ENCODE data around the gene ADTRP.
"Not testable (repeated sequence)": the region's sequence is repeated elsewhere in the genome, so short reads cannot be mapped to it uniquely, and the experiment has no call there.

Gene ADTRP

DNA sequence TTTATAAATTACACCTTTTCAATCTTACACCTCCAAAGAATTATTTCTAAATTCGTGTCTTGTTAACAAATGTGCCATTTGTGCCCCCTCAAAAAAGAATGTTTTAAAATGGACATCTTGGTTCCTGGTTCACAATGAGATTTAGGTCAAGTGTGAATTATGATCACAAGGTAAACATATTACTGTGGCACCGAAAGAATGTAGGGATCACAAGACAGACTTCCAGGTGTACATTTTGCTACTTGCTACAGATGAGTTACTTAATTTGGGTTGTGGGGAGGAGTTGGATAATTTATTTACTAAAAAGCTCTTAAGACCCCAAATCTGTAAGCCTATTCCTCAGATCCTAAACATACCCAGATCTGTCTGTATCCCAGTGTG, 25.0 kb upstream of the ADTRP start:
- DNase-seq (ENCODE audit: low spot score), result no peak

GRCh38 chr6:11802886-11803590, 24.4 kb upstream of the ADTRP start:
- no peak for DNase-seq (ENCODE audit: low spot score)

- not testable (repeated sequence) for DNase-seq (ENCODE audit: low spot score)
Measured at GRCh38 chr6:11800531-11800930, 21.9 kb upstream of the ADTRP start.

- DNase-seq (ENCODE audit: low spot score), result no peak
Measured at GRCh38 chr6:11798538-11798937, 19.9 kb upstream of the ADTRP start.

DNA sequence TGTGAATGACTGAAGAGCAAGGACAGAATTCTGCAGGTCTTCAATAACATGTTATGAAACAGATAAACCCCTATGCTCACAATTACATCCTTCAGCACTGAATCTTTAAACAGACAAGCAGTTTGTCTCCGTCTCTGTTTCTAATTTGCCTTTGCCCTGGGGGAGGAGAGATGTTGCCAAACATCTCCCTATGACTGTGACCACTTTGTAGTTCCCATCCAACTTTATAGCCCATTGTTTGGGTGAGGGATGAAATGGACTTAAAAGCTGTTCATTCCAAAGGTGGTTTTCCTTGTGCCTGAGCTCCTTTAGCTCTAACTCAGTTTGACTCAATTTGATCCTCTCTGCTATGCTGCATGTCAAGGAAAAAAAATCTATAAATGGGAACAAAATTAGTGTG, 19.5 kb upstream of the ADTRP start:
- no peak for DNase-seq (ENCODE audit: low spot score)

DNA sequence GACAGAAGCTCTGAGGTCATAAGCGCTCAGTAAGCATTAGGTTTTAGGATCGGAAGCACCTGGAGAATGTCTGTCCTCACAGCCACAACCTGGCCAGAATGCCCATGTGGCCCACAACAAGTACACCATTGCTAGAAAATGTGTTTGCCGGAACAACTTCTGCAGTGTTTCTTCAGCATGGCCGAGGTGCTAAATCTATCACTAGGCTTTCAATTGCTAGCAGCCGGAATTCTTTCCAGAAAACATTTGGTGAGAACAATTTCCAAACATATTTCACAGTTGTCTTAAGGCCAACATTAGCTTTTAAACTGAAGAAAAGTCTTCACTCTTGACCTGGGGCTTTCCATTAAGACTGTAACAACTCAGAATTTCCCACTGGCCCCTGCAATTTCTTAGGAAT, 18.2 kb upstream of the ADTRP start:
- DNase-seq (ENCODE audit: low spot score), result no peak

- DNase-seq (ENCODE audit: low spot score), result no peak
Measured at GRCh38 chr6:11795403-11795802, 16.8 kb upstream of the ADTRP start.

DNA sequence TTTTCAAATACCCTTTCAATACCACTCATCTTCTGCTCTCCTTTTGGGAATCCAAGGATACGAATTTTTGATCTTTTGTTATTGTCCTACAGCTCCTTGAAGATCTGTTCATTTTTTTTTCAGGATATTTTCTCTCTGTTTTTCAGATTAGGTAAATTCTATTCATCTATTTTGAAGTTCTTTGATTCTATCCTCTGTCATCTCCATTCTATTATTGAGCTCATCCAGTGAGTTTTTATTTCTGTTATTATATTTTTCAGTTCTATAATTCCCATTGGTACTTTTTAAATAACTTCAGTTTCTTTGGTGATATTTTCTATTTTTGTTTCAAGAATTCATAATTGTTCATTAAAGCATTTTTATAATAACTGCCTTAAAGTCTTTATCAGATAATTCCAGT, 14.7 kb upstream of the ADTRP start:
- no peak for DNase-seq (ENCODE audit: low spot score)

GRCh38 chr6:11791354-11792107, 12.9 kb upstream of the ADTRP start:
- no peak for DNase-seq (ENCODE audit: low spot score)

DNA sequence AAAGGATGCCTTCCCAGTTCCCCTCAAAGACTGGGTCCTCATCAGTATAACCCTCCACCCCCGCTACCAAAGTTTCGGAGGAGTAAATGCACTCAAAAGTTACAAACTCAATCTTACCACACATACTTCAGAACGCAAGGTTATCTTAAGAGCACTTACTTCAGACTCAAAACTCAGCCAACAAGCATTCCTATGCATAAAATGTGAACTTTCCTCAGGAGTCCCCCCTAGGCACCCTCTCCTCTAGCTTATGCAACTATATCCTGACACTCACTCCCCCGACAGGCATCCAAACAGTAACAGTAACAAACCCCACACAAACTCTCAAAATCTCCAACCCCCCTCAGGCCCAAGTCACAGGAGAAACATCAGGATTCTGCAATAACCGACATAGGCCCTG, 11.1 kb upstream of the ADTRP start:
- DNase-seq (ENCODE audit: low spot score), result no peak

DNA sequence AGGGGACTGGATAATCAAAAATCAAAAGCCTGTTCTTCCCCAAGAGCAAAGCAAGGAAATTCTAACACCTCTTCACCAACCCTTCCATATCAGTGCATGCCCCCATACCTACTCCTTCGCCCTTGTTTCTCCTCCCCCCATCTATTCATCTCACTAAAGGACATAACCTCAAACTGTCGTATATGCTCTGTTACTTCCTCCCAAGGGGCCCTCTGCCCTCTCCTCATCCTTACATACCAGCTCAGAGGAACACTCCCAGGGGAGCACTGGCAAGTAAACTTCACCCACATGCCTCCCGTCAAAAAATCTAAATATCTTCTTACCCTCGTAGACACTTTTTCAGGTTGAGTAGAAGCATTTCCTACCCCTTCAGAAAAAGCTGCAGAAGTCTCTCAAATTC, 9.4 kb upstream of the ADTRP start:
- no peak for DNase-seq (ENCODE audit: low spot score)

GRCh38 chr6:11785774-11786579, 7.4 kb upstream of the ADTRP start:
- no peak for DNase-seq (ENCODE audit: low spot score)

- no peak for DNase-seq (ENCODE audit: low spot score)
Measured at GRCh38 chr6:11785415-11785773, 6.8 kb upstream of the ADTRP start.

DNA sequence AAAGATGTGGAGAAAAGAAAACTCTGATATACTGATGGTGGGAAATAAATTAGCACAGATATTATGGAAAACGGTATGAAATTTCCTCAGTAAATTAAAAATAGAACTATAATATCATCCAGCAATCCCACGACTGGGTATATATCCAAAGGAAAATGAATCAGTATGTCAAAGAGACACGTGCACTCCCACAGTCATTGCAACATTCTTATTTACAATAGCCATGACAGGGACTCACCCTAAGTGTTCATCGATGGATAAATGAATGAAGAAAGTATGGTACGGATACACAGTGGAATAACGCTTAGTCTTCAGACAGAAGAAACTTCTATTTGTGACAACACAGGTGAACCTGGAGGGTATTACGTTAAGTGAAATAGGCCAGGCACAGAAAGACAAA, 5.7 kb upstream of the ADTRP start:
- no peak for DNase-seq (ENCODE audit: low spot score)

GRCh38 chr6:11783524-11784064, 5.0 kb upstream of the ADTRP start:
- no peak for DNase-seq (ENCODE audit: low spot score)

DNA sequence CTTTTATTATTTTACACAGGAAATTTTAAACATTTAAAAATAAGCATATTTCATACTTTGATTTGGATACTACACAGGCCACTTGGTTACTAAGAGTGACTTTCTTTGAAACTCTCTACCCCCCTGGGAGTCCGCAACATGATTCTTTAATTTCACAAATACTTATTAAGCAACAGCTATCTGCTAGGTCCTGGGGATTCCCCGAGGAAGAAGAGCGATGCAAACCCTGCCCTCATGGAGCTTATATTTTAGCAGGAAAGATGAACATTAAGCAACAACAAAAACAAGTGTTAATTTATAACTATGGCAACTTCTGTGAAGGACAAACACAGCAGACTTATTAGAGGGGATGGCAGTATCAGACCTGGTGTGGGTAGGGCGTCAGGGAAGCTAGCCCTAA, 3.9 kb upstream of the ADTRP start:
- no peak for DNase-seq (ENCODE audit: low spot score)

DNA sequence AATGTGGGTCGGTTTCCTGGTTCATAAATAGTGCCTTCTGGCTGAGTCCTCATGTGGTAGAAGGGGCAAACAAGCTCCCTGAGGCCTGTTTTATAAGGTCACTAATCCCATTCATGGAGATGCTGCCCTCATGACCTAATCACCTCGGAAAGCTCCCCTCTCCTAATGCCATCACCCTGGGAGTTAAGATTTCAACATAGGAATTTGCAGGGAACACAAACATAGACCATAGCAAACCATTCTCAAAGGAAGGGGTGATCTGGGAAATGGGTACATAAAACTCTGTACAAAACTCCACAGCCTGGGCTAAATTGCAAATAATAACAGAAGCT, 1.5 kb upstream of the ADTRP start:
- DNase-seq (ENCODE audit: low spot score), result no peak

- DNase-seq (ENCODE audit: low spot score), result no peak
Measured at GRCh38 chr6:11779329-11780096, 910 bp upstream of the ADTRP start.

- no peak for DNase-seq (ENCODE audit: low spot score)
Measured at GRCh38 chr6:11778036-11778435, 567 bp downstream of the ADTRP start.

- no peak for DNase-seq (ENCODE audit: low spot score)
Measured at GRCh38 chr6:11775791-11776409, 2.7 kb downstream of the ADTRP start.

DNA sequence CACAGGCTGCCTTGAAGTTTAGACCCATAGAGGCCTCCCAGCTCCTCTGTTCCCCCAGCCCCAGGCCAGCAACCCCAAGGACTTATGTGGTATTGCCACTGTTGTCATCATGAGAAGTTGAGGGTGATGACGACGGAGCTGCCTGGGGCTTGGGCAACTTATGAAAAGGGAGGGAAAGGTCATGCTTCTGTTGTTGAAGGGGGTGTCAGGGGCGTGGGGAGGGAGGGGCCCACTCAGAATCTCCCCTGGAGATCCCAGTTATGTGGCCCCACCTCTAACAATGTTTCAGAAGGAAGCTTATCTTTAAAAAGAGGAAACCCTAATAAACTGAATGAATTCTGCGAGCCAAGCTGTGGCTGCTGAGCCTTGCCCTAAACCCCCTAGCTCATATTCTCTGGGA, 4.2 kb downstream of the ADTRP start:
- no peak for DNase-seq (ENCODE audit: low spot score)

DNA sequence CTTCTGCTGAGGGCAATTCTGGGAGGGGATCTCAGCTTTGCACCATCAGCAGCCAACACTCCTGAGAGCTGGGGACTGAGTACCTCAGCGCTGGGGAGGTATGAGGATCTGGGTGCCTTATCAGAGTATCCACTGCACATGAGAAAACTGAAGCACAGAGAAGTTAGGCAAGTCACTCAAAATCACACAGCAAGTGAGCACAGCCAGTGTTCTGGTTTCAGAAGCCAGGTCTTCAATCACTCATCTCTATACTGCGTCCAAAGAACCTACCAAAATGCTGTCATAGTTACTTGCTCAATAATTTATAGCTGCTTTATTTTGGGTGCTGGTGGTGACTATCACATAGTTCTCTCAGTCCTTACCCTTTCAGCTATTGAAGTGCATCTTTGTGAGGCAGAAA, 5.0 kb downstream of the ADTRP start:
- no peak for DNase-seq (ENCODE audit: low spot score)

All from germinal center (tissue), 1 donor.